ENCODE results near the gene KDSR. TPM values are rescaled to one million over a fixed set of nuclear protein-coding genes. Genes with fewer than 3 reads are reported as not detected.

Gene KDSR
- total RNA-seq, 2 donors from 2014 or later: 14.5 TPM

DNA sequence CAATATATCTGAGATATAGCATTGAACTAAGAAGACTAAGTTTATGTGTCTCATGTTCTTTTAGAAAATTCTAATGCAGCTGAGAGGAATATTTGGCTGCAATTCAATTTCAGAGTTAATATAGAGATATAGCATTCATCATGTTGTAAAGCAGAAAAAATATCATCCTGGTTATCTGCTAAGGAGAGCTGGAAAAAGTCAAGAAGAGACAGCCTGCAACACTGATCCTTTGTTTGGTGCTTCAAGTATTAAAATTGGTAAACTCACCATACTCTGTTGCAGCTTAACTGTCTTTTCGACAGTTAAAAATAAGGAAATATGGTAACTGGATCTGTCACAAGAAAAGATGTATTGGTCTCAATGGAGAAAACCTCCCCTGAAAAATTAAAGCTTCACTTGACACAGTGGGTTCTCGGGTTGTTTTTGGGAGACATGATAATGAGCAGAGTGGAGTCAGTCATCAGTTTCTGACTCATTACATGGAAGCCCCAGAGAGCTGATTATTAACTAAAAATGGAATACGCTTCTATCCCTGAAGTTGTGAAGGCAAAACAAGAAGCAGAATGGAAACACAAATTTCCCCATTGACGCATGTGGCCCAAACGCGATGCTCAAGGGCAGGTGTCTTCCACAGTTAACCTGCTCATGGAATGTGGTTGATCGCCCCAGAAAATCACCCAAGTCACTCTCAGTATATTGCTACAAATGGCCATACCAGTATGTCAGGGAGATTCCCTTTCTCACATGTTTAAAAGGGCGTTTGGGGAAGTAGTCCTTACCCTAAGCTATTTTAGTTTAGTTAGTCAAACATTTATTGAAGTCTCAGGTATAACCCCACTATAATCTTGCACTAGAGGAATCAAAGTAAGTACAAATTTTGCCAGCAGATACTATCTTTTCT lies 55.6 kb downstream of the KDSR start:
- WGBS, 2 donors: 69 to 77% methylated on average over 8 of the region's 8 CpGs
- DNase-seq (no peak), ATAC-seq (no peak)
- H3K4me3 ChIP-seq: no peak overlapping the region
- H3K4me1 ChIP-seq: peaks cover 5% of the 10 kb centered on the region
- TF ChIP-seq POLR2A (IDR thresholded peaks at IDR 0.05): no peak
- TF ChIP-seq, protein P1, sequence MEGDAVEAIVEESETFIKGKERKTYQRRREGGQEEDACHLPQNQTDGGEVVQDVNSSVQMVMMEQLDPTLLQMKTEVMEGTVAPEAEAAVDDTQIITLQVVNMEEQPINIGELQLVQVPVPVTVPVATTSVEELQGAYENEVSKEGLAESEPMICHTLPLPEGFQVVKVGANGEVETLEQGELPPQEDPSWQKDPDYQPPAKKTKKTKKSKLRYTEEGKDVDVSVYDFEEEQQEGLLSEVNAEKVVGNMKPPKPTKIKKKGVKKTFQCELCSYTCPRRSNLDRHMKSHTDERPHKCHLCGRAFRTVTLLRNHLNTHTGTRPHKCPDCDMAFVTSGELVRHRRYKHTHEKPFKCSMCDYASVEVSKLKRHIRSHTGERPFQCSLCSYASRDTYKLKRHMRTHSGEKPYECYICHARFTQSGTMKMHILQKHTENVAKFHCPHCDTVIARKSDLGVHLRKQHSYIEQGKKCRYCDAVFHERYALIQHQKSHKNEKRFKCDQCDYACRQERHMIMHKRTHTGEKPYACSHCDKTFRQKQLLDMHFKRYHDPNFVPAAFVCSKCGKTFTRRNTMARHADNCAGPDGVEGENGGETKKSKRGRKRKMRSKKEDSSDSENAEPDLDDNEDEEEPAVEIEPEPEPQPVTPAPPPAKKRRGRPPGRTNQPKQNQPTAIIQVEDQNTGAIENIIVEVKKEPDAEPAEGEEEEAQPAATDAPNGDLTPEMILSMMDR (IDR thresholded peaks at IDR 0.05): no peak
- H3K36me3 ChIP-seq (replicated peaks in 1 of 2; ENCODE audit: insufficient read depth in 1 of 2, low read depth in 2 of 2): no peaks in the 10 kb centered on the region
- intact Hi-C loops (cut with DNase I): no loop called here
- no peaks in the 10 kb centered on the region for H3K27me3 ChIP-seq
- no peak overlapping the region for H3K27ac ChIP-seq
- no peaks in the 10 kb centered on the region for H3K9me3 ChIP-seq

DNA sequence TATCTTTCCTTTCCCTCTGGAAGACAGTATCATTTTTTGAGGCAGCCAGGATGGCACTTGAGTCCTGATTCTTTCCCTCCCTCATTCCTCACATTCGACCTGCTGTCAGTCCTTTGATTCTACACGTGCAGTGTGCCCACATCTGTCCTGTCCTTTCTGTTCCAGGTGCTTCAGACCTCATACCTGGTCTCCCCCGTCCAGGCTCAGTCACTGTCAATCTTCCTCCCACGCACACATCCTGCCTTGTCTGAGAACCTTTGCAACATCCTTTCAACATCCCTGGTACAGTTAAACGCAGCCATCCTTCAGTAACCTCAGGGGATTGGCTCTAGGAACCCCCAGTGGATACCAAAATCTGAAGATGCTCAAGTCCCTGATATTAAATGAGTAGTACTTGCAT lies 57.6 kb downstream of the KDSR start:
- Histone ChIP-seq H3K27me3 (no peaks in the 10 kb centered on the region), H3K4me1 (peaks cover 12% of the 10 kb centered on the region), H3K9me3 (no peaks in the 10 kb centered on the region), H3K27ac (no peak overlapping the region), H3K4me3 (no peak overlapping the region), H3K36me3 (replicated peaks in 1 of 2; ENCODE audit: insufficient read depth in 1 of 2, low read depth in 2 of 2) (no peaks in the 10 kb centered on the region)
- no peak for DNase-seq
- intact Hi-C loops (cut with DNase I): no loop called here
- WGBS, 2 donors: 65 to 68% methylated on average over 5 of the region's 5 CpGs
- TF ChIP-seq POLR2A (IDR thresholded peaks at IDR 0.05): no peak
- TF ChIP-seq, protein P1 (IDR thresholded peaks at IDR 0.05): no peak
- no peak for ATAC-seq

DNA sequence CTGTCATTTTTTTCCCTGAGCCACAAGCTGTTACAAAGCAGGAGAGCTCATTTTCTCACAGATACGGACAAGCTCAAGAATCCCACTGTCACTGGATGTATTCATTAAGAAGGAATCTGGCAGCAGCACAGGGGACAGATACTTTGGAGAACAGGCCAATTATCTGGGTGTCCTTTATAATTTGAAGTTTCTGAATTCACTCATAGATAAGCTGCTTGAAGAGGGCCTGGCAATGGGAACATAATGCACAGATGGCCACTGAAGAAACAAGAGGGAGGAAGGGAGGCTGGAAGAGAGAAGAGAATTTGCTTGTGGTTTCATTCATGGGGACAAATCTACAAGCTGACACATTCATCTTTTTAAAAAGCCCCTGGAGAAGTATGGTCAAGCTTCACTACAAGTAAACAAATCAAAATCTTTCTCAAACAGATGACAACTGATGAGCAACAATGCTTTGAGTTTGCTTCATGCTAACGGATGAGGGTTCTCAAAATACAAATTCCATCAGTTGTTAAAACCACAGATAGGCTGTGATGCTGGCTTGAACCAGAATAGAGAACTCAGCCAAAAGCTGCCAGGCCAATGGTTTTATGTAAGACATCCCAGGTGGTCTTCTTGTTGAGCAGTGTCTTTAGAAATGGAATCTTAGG lies 59.3 kb downstream of the KDSR start:
- DNase-seq: peak in 1 of 4 donors; percentile 31
- 39% methylated on average over 2 of the region's 2 CpGs for WGBS, 2 donors
- Histone ChIP-seq H3K9me3 (no peaks in the 10 kb centered on the region), H3K4me3 (no peak overlapping the region), H3K27ac (peak overlapping the region; percentile 22 to 74 (median 57)), H3K36me3 (replicated peaks in 1 of 2; ENCODE audit: insufficient read depth in 1 of 2, low read depth in 2 of 2) (no peaks in the 10 kb centered on the region), H3K4me1 (peaks cover 12% of the 10 kb centered on the region), H3K27me3 (no peaks in the 10 kb centered on the region)
- TF ChIP-seq POLR2A (IDR thresholded peaks at IDR 0.05): no peak
- TF ChIP-seq, protein P1 (IDR thresholded peaks at IDR 0.05): no peak
- ATAC-seq: peak; percentile 10
- intact Hi-C loops (cut with DNase I): no loop called here

DNA sequence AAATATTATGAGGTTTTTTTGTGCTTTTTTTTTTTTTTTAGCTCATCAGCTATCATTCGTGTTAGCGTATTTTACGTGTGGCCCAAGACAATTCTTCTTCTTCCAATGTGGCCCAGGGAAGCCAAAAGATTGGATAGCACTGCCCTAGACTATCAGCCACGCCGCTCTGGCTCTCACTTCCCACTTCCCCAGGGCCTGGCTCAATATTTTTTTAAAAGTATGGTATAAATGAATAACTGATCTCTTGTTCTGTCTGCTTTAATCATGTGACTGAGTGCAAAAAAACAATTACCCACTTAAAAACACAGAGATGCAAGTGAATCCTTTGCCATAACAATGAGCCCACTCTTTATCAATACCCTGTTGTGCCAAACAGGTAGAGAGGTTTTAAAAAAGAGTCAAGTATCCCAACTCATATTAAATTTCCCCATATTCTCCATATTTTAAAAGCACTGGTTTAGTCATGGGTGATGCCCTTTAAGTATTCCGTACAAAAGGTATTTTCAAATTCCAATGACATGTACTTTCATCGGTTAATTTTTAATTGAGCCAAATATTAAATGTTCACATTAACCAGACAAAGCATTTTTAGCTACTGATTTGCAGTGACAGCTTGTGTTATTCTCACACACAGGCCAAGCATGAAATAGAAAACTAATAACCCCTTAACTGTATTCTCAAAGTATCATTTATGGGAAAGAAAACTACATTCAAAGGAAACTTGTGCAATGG lies 60.0 kb downstream of the KDSR start:
- TF ChIP-seq, protein P1 (IDR thresholded peaks at IDR 0.05): no peak
- no peak for TF ChIP-seq POLR2A (IDR thresholded peaks at IDR 0.05)
- no peaks in the 10 kb centered on the region for H3K27me3 ChIP-seq
- H3K4me3 ChIP-seq: no peak overlapping the region
- peaks cover 12% of the 10 kb centered on the region for H3K4me1 ChIP-seq
- peak overlapping the region in 3 of 4 donors; percentile 42 to 74 (median 72) for H3K27ac ChIP-seq
- H3K36me3 ChIP-seq (replicated peaks in 1 of 2; ENCODE audit: insufficient read depth in 1 of 2, low read depth in 2 of 2): no peaks in the 10 kb centered on the region
- H3K9me3 ChIP-seq: no peaks in the 10 kb centered on the region
- intact Hi-C loops (cut with DNase I): no loop called here
- ATAC-seq: peak; percentile 49
- DNase-seq: no peak
- WGBS, 2 donors: 49 to 58% methylated on average over 7 of the region's 7 CpGs

All from body of pancreas (tissue), 4 donors.